Measurements from ENCODE around the gene BYSL.

BYSL gene

GRCh38 chr6:41920921-41921711 is at the start of gene BYSL, which contains the start of gene MED20:
TSS of gene BYSL (plus strand) at chr6:41921499. CDS start at chr6:41921563, 64 bp downstream.
TSS of gene MED20 (minus strand) at chr6:41921139. CDS start at chr6:41921018, 121 bp downstream.
- peak within 1 kb of the TSS; percentile 94 for H3K4me3 ChIP-seq (ENCODE audit: low read depth, low read length)
- peak; percentile 91 for TF ChIP-seq CTCF (conservative IDR thresholded peaks at IDR 0.05; ENCODE audit: low read depth, low read length)

GRCh38 chr6:41871691-41872090 is 49.6 kb upstream of the BYSL start:
- H3K4me3 ChIP-seq (ENCODE audit: low read depth, low read length): no peak overlapping the region
- TF ChIP-seq CTCF (conservative IDR thresholded peaks at IDR 0.05; ENCODE audit: low read depth, low read length): no peak

More at GRCh38 chr6:41920921-41921711, at the start of gene BYSL, which contains the start of gene MED20:
- DNase-seq (ENCODE audit: low read depth): peak; percentile 96

GRCh38 chr6:41872147-41872546 is 49.2 kb upstream of the BYSL start:
- H3K4me3 ChIP-seq (ENCODE audit: low read depth, low read length): no peak overlapping the region
- no peak for DNase-seq (ENCODE audit: low read depth)
- no peak for TF ChIP-seq CTCF (conservative IDR thresholded peaks at IDR 0.05; ENCODE audit: low read depth, low read length)

More at GRCh38 chr6:41871691-41872090, 49.6 kb upstream of the BYSL start:
- DNase-seq (ENCODE audit: low read depth): no peak

GRCh38 chr6:41874741-41875140 is 46.6 kb upstream of the BYSL start:
- no peak overlapping the region for H3K4me3 ChIP-seq (ENCODE audit: low read depth, low read length)
- DNase-seq (ENCODE audit: low read depth): no peak
- TF ChIP-seq CTCF (conservative IDR thresholded peaks at IDR 0.05; ENCODE audit: low read depth, low read length): no peak

GRCh38 chr6:41877051-41877680 is 44.1 kb upstream of the BYSL start:
- no peak overlapping the region for H3K4me3 ChIP-seq (ENCODE audit: low read depth, low read length)
- TF ChIP-seq CTCF (conservative IDR thresholded peaks at IDR 0.05; ENCODE audit: low read depth, low read length): no peak
- DNase-seq (ENCODE audit: low read depth): no peak

- no peak overlapping the region for H3K4me3 ChIP-seq (ENCODE audit: low read depth, low read length)
- TF ChIP-seq CTCF (conservative IDR thresholded peaks at IDR 0.05; ENCODE audit: low read depth, low read length): no peak
- peak; percentile 77 for DNase-seq (ENCODE audit: low read depth)
These were observed 43.1 kb upstream of the BYSL start for GRCh38 chr6:41878246-41878645.

Data from choroid plexus epithelial cell (primary cell).